Measurements from ENCODE around the gene NAPEPLD.
A peak's percentile ranks its signal among the peaks of the same experiment; 100 is the strongest.
"Not testable (repeated sequence)": the region's sequence is repeated elsewhere in the genome, so short reads cannot be mapped to it uniquely, and the experiment has no call there.

The NAPEPLD gene

DNA sequence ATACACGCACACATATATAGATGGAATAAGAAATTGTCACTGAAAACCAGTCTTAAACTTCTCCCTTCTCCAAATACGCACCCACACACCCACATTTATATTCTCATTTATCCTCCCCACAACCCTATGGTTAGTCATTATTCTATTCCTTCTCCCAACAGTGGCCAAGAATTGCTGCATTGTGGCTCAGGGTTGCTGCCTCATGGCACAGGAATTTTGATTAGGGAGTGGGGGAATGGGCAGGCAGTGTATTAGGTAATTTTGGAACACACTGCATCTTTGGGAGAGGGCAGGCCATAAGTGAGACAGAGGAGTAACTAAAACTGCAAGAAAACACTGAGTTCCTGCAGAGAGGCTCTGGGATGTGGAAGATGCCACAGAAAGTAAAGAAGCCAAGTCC, 35.7 kb downstream of the NAPEPLD start:
- DNase-seq (ENCODE audit: low read depth in 2 of 2): no peak

DNA sequence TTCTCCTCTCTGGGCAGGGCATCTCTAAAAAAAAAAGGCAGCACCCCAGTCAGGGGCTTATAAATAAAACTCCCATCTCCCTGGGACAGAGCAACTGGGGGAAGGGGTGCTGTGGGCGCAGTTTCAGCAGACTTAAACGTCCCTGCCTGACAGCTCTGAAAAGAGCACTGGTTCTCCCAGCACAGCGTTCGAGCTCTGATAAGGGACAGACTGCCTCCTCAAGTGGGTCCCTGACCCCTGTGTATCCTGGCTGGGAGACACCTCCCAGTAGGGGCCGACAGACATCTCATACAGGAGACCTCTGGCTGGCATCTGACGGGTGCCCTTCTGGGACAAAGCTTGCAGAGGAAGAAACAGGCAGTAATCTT, 42.2 kb downstream of the NAPEPLD start:
- not testable (repeated sequence) for DNase-seq (ENCODE audit: low read depth in 2 of 2)

DNA sequence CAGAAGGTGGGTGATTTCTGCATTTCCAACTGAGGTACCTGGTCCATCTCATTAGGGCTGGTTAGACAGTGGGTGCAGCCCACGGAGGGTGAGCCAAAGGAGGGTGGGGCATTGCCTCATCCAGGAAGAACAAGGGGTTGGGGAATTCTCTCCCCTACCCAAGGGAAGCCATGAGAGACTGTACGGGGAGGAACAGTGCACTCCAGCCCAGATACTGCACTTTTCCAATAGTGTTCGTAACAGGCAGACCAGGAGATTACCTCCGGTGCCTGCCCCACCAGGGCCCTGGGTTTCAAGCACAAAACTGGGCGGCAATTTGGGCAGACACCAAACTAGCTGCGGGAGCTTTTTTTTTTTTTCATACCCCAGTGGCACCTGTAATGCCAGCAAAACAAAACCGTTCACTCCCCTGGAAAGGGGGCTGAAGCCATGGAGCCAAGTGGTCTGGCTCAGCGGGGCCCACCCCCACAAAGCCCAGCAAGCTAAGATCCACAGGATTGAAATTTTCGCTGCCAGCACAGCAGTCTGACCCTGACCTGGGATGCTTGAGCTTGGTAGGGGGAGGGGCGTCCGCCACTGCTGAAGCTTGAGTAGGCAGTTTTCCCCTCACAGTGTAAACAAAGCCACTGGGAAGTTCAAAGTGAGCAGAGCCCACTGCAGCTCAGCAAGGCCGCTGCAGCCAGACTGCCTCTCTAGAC, 42.7 kb downstream of the NAPEPLD start:
- DNase-seq (ENCODE audit: low read depth in 2 of 2): no peak

DNA sequence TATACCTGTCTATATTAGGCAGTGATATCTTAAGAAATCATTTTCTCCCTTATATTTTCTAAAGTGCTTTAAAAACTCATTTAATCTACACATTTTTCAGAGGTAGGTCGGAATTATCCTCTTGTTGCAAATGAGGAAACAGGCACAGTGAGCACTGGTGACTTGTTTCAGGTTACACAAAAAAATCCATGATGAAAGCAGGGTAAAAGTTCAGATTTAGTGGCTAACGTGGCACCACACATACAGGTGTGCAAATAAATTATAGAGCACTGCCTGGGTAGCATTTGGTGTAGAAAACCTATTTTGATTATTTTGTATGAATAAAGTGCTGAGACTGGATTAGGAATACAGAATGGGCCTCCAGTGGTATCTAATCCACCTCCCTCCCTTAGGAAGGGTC, 47.4 kb downstream of the NAPEPLD start:
- no peak for DNase-seq (ENCODE audit: low read depth in 2 of 2)

DNA sequence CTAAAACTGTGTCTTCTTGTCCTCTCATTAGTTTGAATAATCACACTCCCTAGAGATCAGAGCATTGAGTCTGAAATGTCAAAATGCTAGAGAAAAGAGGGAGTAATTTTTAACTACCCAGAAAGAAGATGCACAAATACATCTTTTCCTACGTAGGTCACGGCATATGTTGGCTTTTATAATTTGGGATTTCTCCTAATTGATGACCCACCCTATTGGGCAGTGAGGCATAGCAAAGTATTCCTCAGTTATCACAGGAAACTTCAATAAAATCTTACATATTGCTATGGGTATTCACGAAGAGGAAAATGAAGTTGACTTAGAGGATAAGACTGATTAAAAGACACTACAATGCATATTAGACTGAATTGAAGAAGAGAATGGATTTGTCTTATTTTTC, 48.6 kb downstream of the NAPEPLD start:
- no peak for DNase-seq (ENCODE audit: low read depth in 2 of 2)

DNA sequence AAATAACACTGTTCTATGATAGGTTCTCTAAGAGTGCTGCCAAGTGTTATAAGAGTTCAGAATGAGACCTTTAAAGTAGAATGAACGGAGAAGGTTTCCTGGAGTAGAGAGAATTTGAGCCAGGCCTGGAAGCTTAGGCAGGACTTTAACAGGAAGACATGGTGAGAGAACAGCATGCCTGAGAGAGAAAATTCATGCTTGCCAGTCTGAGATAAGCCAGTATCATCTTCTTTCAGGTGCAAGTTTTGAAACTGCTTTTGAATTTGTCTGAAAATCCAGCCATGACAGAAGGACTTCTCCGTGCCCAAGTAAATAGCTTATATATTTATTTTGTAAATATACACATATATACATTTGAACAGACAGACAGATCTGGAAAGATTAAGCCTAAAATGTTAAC, 51.9 kb downstream of the NAPEPLD start:
- DNase-seq (ENCODE audit: low read depth in 2 of 2): no peak

DNA sequence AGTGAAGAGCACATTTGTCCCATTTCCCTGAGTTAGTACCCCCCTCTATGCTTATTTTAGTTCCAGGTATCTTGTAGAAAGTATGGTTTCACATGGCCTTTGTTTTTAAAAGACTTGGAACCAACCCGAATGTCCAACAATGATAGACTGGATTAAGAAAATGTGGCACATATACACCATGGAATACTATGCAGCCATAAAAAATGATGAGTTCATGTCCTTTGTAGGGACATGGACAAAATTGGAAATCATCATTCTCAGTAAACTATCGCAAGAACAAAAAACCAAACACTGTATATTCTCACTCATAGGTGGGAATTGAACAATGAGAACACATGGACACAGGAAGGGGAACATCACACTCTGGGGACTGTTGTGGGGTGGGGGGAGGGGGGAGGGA, 53.3 kb downstream of the NAPEPLD start:
- DNase-seq (ENCODE audit: low read depth in 2 of 2): not testable (repeated sequence)

DNA sequence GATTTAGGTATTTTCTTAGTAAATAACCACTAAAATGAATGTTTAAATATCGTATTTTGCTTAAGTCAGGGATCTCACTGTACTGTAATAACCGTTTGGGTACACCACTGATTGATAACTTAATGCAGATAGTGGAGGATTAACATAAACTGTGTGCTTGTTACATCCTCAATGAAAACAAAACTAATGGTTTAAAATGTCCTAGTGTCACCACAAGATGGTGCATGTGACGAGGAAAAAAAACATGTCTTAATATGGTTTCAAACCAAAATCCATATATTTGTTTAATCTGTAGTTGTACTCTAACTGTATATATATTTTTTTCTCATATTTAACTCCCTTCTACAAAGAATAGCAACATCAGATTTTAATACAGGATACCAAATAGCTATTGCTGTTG, 54.8 kb downstream of the NAPEPLD start:
- no peak for DNase-seq (ENCODE audit: low read depth in 2 of 2)

DNA sequence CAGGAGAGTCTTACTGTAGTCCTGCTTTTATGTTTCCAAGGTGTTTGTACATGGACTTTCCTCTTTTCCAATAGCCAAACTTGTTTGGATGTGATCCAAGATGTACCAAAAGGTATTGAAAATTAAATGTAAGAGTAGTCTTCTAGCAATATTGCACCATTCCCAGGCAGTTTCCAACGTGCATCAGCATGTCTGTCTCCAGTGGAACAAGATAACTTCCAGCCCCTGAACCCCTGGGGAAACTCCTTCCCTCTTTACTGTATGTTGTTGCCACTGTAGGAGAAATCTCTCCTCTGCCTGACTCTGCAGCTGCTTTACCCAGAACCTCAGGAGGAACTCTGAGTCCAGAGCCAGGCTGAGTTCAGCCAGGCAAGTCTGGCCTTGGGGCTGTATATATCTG, 55.5 kb downstream of the NAPEPLD start:
- DNase-seq (ENCODE audit: low read depth in 2 of 2): no peak

DNA sequence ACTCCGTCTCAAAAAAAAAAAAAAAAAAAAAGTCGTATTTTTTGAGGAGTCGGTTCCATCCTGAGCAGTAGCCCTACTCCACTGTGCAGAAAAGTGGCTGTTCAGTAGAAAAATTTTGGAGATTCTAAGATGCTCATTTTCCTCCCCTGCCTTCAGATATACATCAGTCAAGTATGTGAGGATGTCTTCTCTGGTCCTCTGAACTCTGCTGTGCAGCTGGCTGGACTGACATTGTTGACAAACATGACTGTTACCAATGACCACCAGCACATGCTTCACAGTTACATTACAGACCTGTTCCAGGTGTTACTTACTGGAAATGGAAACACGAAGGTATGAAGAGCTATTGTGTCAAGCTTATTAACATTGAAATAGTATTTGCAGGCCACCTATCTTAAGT, 56.6 kb downstream of the NAPEPLD start:
- not testable (repeated sequence) for DNase-seq (ENCODE audit: low read depth in 2 of 2)

DNA sequence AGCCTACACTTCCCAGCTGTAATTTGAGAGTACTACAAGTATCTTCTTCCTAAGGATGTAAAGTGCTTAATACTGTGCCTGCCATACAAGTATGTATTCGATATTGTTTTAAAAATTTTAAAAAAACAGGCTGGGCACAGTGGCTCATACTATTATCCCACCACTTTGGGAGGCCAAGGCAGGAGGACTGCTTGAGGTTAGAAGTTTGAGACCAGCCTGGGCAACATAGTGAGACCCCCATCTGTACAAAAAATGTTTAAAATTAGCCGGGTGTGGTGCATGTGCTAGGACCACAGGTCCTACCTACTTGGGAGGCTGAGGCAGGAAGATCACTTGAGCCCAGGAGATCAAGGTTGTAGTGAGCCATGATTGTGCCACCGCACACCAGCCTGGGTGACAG, 65.7 kb downstream of the NAPEPLD start:
- DNase-seq (ENCODE audit: low read depth in 2 of 2): no peak

DNA sequence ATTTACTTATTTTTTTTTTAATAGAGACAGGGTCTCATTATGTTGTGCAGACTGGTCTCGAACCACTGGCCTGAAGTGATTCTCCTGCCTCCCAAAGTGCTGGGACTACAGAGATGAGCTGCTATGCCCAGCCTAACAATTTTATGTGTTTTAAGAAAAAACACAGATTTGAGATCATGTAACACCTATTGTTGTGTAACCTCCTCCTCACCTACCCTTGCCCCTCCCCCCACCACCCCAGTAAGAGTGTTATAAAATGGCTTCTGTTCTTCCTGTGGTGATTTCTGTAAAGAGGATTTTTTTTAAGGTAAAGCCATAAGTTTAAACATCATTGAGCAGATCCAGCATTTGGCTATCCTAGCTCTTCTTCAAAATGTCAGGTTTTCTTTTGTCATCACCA, 66.4 kb downstream of the NAPEPLD start:
- no peak for DNase-seq (ENCODE audit: low read depth in 2 of 2)

DNA sequence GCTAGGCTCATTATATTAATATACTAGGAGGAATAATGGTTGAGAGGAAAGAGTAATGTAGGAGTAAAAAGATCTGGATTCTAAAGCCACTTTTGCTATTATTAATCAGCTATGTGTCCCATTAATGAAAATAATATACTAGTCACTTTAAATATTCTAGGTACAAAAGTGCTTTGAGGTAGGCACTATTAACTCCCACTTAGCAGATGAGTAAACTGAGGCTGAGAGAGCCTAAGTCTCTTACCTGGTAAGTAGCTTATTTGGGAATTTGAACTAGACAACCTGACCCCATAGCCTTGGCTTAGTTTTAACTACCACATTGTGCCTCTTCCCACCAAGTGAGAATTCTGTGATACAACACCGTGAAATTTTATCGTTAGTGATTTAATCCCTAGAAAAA, 68.0 kb downstream of the NAPEPLD start:
- no peak for DNase-seq (ENCODE audit: low read depth in 2 of 2)

DNA sequence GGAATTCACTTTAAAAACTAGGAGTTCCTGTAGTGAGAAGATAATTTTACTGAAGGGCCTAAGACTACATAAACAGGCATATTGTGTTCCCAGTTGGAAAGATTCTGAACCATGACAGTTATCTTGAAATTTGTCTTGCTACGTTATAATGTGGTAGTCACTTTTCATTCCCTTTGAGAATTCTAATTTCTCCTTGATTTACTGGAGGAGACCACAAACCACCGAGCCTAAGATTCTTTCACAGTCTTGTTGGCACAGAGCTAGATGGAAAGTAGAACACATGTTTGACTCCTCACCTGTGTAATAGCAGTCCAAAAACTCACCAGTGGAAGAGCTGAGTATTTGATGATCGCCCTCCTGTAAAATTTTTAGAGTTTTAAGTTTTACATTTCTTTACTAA, 69.1 kb downstream of the NAPEPLD start:
- DNase-seq (ENCODE audit: low read depth in 2 of 2): no peak

DNA sequence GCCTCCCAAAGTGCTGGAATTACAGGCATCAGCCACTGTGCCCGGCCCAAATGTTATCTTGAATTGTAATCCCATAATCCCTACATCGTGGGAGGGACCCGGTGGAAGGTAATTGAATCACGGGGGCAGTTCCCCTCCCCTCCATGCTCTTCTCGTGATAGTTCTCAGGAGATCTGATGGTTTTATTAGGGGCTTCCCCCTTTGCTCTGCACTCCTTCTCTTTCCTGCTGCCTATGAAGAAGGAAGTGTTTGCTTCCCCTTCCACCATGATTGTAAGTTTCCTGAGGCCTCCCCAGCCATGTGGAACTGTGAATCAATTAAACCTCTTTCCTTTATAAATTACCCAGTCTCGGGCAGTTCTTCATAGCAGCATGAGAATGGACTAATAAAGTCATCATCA, 70.7 kb downstream of the NAPEPLD start:
- DNase-seq (ENCODE audit: low read depth in 2 of 2): not testable (repeated sequence)

DNA sequence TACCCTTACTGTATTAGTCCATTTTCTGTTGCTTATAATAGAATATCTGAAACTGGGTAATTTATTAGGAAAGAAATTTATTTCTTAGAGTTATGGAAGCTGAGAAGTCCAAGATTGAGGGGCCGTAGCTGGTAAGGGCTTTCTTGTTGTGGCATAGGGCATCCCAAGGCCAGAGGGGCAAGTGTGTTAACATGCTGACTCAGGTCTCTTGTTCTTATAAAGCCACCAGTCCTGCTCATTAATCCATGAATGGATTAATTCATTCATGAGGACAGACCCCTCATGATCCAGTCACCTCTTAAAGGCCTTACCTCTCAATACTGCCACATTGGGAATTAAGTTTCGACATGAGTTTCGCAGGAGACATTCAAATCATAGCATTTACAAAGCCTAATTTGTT, 71.6 kb downstream of the NAPEPLD start:
- DNase-seq (ENCODE audit: low read depth in 2 of 2): no peak

DNA sequence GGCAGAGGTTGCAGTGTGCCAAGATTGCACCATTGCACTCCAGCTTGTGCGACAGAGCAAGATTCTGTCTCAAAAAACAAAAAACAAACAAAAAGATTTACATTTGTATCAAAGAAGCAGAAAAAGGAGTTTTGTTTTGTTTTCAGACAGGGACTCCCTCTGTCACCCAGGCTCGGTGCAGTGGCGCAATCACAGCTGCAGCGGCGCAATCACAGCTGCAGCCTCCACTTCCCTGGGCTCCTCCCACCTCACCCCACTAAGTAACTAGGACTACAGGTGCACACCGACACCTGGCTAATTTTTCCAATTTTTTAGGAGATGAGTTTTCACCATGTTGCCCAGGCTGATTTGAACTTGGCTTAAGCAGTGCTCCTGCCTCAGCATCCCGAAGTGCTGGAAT, 72.1 kb downstream of the NAPEPLD start:
- DNase-seq (ENCODE audit: low read depth in 2 of 2): no peak

DNA sequence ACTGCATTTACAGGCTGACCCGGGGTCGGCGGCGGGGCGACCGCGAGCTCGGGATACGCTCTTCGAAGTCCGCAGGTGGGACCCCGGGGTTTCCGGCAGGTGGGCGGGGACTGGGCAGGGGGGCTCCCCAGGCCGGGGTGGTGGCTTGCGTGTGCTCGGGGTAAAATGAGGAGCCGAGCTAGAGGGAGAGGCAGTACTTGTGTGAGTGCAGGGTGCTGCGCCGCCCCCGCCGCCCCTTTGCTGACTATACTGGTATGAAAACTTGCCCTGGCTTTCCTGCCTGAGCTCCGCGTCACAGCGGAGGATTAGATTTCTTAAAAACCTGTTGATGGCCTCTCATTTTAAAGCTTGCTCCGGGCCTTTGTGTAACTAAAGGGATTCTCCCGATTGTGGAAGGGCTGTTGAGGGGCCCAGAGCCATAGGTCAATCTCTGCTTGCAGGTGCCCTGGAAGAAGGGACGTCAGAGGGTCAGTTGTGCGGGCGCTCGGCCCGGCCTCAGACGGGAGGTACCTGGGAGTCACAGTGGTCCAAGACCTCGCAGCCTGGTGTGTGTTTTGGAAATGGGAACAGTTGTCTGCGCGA, 73.5 kb downstream of the NAPEPLD start:
- DNase-seq (ENCODE audit: low read depth in 2 of 2): peak; percentile 78 to 83

DNA sequence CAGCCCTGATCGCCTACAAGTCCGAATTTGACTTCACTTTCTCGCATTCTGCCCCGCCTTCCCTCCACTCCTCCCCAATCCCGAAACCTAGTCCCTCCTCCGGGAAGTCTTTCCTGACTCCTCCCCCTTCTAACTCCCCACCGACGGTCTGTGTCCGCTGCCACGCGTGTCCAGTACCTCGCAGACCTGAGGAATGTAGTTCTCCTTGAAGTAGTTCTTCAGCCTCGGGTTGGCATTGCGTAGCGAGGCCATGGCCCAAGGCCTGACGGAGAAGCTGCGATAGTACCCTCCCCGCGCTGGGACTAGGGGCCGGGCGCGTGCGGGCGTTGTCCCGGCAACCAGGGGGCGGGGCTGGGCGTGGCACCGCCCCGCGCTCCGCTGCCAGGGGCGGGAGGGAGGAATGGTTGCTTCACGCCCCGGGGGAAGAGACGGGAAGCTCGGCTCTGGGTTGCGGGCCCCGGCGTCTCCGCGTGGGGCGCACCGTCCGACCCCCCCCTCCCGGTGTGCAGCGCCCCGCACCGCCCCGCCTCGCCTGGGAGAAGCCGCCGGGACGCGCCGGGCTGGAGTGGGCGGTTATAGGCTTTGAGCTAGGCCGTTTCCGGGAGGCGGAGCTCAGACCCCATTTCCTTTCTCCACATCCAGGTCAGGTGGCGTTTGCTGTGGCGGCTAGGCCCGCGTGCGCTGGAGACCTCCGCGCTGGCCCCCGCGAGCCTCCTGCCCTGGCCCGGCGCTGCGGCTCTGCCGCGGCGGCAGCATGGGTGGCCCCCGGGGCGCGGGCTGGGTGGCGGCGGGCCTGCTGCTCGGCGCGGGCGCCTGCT, 74.2 kb downstream of the NAPEPLD start, which contains the start of the genes ARMC10 and FBXL13:
ARMC10 (plus strand) TSS at position 622 of the 818 bp plus-strand sequence; CDS start at position 755, 133 bp downstream.
FBXL13 (minus strand) TSS at position 278 of the 818 bp plus-strand sequence.
- DNase-seq (ENCODE audit: low read depth in 2 of 2): peak; percentile 75 to 84

DNA sequence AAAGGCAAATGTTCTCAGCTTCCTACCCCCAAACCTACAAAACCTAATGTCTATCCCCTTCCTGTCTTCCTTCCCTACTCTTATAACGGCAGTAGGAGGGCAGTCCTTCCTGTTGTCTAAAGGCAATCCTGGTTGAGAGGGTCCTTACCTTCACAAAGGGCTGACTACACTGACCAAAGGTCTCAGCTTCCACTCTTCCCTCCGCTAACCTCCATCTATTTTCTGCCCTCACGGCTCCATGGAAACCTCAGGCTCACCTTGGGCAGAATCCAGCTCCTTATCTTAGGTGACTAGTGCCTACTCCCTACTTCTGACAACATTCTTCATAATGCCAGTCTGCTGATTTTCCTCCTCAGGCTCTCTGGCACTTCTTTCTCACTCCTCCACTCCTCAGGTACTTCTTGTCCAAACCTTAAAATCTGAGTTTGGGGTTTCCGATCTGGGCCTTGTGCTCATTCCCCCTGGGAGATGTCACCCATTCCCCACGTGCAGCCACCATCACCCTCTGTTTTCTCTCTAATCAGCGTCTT, 74.8 kb downstream of the NAPEPLD start:
- DNase-seq (ENCODE audit: low read depth in 2 of 2): no peak

DNA sequence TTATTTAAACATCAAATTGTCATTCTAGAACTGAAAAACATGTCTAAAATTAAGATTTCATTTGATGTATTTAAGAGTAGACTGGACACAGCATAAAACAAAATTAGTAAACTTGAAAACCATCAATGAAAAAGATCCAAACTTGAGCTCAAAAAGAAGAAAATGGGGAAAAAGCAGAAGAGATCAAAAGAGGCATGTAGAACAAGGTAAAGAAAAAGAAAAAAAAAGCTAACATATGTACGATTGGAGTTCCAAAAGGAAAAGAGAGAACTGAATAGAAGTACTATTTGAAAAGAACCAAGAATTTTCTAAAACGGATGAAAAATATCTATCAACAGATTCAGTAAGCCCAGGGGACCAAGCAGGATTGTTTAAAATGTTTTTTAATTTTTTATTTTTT, 77.9 kb downstream of the NAPEPLD start:
- DNase-seq (ENCODE audit: low read depth in 2 of 2): no peak
